BLaER1 treated with 17β-estradiol and CSF1 and Interleukin-3, amounts not matched to agents 10 nM and 100 nM (cell line): ENCODE measurements around the gene SOWAHA.

ENCODE experiments used
- H3K27ac ChIP-seq, 11 experiments: shearing (Covaris generic); formaldehyde crosslinking; 2 replicates each; pipeline ENCODE4 v1.8.1; 2022
- H3K27me3 ChIP-seq, 11 experiments: shearing (Covaris generic); formaldehyde crosslinking; 2 replicates each; pipeline ENCODE4 v1.8.1; 2022
- H3K36me3 ChIP-seq, 11 experiments: shearing (Covaris generic); formaldehyde crosslinking; 2 replicates each; pipeline ENCODE4 v1.8.1; 2022
- H3K4me1 ChIP-seq, 10 experiments: shearing (Covaris generic); formaldehyde crosslinking; 2 replicates each; pipeline ENCODE4 v1.8.1; 2022
- H3K4me2 ChIP-seq, 11 experiments: shearing (Covaris generic); formaldehyde crosslinking; 2 replicates each; pipeline ENCODE4 v1.8.1; 2022
- H3K4me3 ChIP-seq, 10 experiments: shearing (Covaris generic); formaldehyde crosslinking; 2 replicates each; pipeline ENCODE4 v1.8.1; 2022
- H3K9ac ChIP-seq, 11 experiments: shearing (Covaris generic); formaldehyde crosslinking; 2 replicates each; pipeline ENCODE4 v1.8.1; 2022
- H3K9me3 ChIP-seq, 11 experiments: shearing (Covaris generic); formaldehyde crosslinking; replicated peaks in 1 of 11; 2 replicates each; pipeline ENCODE4 v1.8.1; 2022
- H4K20me1 ChIP-seq, 11 experiments: shearing (Covaris generic); formaldehyde crosslinking; 2 replicates each; pipeline ENCODE4 v1.8.1; 2022
- Cebpa-rat ChIP-seq, 11 experiments: shearing (Covaris generic); IDR thresholded peaks; 2 replicates each; pipeline ENCODE4 v1.8.1; 2022

Gene SOWAHA

DNA sequence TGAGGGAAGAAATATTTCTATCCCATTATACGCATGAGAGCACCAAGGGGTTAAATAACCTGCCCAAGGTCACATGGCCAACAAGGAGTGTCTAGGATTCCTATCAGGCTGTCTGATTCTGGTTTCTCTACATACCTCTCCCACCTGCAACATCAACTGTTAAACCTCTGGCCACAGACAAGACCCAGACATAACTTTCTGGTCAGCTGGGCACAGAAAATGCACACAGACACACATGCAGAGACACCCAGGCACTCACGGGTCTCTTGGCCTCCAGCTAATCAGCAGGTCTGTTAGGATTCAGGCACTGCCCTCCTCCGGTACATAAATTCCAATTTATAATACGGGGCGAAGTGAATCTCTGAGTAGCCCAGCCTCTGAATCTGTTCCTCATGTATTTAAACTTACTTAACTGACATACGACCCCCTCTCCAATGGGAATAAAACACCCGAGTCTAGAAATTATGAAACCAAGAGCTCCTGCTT lies 37.6 kb upstream of the SOWAHA start:
- no peak overlapping the region for H3K4me3 ChIP-seq
- H3K4me1 ChIP-seq, result peaks cover 10 to 34% (median 23%) of the 10 kb centered on the region in 10 experiments; a peak in 18 of 20 replicates
- no peak overlapping the region for H3K9ac ChIP-seq
- H3K36me3 ChIP-seq, result no peaks in the 10 kb centered on the region
- peaks cover 34 to 58% (median 47%) of the 10 kb centered on the region in 11 experiments for H3K27me3 ChIP-seq
- peaks cover 0 to 32% (median 0%) of the 10 kb centered on the region in 11 experiments; a peak in 3 of 22 replicates for H4K20me1 ChIP-seq
- no peaks in the 10 kb centered on the region for H3K9me3 ChIP-seq
- peak overlapping the region in 10 of 11 experiments; percentile 4 to 100 (median 98); a peak in 16 of 22 replicates for H3K4me2 ChIP-seq
- H3K27ac ChIP-seq, result no peak overlapping the region
- no peak for TF ChIP-seq Cebpa-rat (IDR thresholded peaks at IDR 0.05)

DNA sequence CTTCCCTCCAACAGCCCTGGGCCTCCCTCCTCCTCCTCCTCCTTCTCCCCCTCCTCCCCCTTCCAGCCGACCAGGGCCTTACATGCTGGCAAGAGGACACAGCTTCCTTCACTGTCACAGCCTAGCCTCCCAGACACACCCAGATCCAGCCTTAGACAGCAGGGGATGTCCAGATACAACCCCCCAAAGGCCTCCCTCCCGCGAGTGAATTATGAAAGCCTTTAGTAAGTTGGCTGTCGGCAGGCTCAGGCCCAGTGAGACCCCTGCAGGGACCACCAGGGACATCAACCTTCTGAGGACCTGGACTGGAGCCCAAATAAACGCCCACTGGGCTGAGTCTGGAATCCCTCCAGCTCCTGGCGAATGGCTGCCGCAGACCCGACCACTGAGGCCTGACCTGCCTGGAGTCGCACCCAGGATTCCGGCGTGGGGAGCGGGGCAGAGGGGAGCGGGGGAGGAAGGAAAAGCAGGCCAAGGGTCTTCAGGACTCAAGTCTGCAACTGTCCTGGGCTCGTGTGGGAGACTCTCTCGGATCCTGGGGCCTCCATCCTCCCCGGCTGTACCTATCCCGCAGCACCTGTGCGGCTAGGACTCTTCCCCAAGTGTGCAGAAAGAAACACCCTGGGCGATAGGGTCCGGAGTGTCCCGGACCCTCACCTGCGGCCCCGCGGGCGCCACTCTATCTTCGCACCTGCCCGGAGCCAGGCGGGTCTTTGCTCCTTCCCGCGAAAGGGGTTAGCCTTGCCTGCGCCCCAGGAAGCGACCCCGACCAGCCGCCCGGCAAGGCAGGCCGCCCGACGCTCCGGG lies 36.8 kb upstream of the SOWAHA start:
- peak overlapping the region; percentile 92 to 100 (median 99) for H3K4me2 ChIP-seq
- no peaks in the 10 kb centered on the region for H3K9me3 ChIP-seq
- peak overlapping the region; percentile 69 to 90 (median 80) for H3K4me3 ChIP-seq
- peaks cover 34 to 58% (median 47%) of the 10 kb centered on the region in 11 experiments for H3K27me3 ChIP-seq
- H4K20me1 ChIP-seq, result peaks cover 0 to 31% (median 0%) of the 10 kb centered on the region in 11 experiments; a peak in 3 of 22 replicates
- peaks cover 10 to 26% (median 18%) of the 10 kb centered on the region in 10 experiments; a peak in 18 of 20 replicates for H3K4me1 ChIP-seq
- TF ChIP-seq Cebpa-rat (IDR thresholded peaks at IDR 0.05), result no peak
- H3K9ac ChIP-seq, result peak overlapping the region; percentile 71 to 92 (median 83)
- no peaks in the 10 kb centered on the region for H3K36me3 ChIP-seq
- peak overlapping the region; percentile 58 to 83 (median 77); a peak in 20 of 22 replicates for H3K27ac ChIP-seq

DNA sequence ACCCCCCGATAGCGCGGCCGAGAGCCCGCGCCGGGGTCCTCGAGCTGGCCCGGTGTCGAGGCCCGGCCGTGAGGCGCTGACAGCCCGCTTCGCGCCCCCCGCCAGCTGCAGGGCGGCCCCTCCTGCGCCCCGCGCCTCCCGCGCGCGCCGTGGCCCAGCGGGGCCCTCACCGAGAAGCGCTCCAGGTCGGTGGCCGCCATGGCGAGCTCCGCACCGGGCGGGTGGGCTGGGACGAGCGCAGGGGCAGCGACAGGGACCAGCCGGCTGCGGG lies 36.2 kb upstream of the SOWAHA start:
- H3K36me3 ChIP-seq, result no peaks in the 10 kb centered on the region
- peaks cover 34 to 58% (median 47%) of the 10 kb centered on the region in 11 experiments for H3K27me3 ChIP-seq
- TF ChIP-seq Cebpa-rat (IDR thresholded peaks at IDR 0.05), result no peak

DNA sequence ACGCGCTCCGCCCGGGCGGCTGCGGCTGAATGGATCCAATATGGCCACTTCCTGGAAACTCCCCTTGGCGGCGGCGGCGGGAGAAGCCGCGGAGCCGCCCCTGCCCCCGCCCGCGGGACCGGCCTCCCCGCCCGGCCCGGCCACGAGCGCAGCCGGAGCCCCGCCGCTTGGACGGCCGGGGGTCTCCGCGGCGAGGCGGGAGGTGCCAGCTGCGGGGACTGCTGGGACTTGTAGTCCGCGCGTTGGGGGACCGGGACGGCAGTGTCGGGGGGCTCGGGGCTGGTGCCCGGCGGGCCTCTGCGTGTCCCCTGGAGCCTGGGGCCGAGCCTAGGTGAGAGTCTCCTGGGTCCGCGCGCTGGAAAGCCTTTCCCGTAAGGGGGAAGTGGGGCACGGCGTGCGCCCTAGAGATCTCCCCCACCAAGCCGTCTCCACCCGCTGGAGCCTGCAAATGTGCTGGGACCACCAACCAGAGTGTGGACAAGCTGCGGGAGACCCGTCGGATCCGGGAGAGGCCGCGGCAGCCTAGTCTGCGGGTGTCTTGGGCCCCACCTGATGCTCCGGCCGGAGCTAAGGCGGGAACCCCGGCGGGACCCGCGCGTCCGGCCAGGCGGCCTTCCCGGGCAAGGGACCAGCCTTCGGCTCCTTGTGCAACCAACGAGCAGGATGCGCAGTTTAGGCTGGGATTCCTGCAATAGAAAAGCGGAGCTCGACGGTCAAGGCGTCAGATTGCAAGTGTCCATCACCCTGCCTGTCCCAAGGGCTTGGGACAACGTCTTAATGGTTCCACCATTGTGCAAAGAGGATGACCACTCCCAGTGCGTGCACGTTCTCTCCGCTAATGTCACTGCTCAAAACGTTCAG lies 35.7 kb upstream of the SOWAHA start, which contains the start of gene SEPTIN8:
TSS of gene SEPTIN8 (minus strand) at position 31 of the 861 bp plus-strand sequence. CDS start 102 bp downstream, outside the sequence.
- no peak for TF ChIP-seq Cebpa-rat (IDR thresholded peaks at IDR 0.05)
- peaks cover 12 to 29% (median 23%) of the 10 kb centered on the region in 10 experiments; a peak in 19 of 20 replicates for H3K4me1 ChIP-seq

More for the DNA sequence above, 36.2 kb upstream of the SOWAHA start:
- peak overlapping the region; percentile 71 to 92 (median 83) for H3K9ac ChIP-seq
- no peaks in the 10 kb centered on the region for H3K9me3 ChIP-seq
- peak overlapping the region; percentile 58 to 83 (median 77) for H3K27ac ChIP-seq
- peak overlapping the region; percentile 69 to 90 (median 80) for H3K4me3 ChIP-seq
- H3K4me2 ChIP-seq, result peak overlapping the region; percentile 92 to 100 (median 99)
- peaks cover 12 to 25% (median 19%) of the 10 kb centered on the region in 10 experiments; a peak in 19 of 20 replicates for H3K4me1 ChIP-seq
- H4K20me1 ChIP-seq, result peaks cover 0 to 31% (median 0%) of the 10 kb centered on the region in 11 experiments; a peak in 3 of 22 replicates

DNA sequence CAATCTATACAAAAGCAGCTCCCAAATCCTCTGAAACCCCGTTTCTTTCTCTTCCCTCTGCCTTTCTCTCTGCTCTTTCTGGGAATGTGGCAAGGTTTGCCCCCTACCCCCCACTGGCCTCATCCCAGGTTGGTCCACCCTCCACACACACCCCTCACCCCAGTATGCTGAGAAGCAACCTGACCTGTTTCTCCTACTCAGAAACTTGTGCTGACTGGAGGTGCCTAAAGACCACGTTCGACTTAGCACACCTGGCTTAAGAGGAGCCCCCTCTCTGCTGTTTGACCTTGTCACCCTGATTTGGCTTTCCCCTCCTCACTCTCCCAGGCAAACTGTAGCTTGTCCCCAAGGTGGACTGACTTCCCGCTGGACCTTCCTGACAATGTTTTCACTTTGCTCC lies 35.0 kb upstream of the SOWAHA start:
- Histone ChIP-seq H3K27me3 (peaks cover 34 to 58% (median 47%) of the 10 kb centered on the region in 11 experiments), H3K27ac (no peak overlapping the region), H3K36me3 (no peaks in the 10 kb centered on the region), H4K20me1 (peaks cover 0 to 19% (median 0%) of the 10 kb centered on the region in 11 experiments; a peak in 3 of 22 replicates), H3K4me1 (peaks cover 12 to 36% (median 25%) of the 10 kb centered on the region in 10 experiments; a peak in 19 of 20 replicates), H3K4me2 (peak overlapping the region in 9 of 11 experiments; percentile 92 to 100 (median 99); a peak in 11 of 22 replicates), H3K4me3 (peak overlapping the region in 4 of 10 experiments; percentile 69 to 86 (median 78); a peak in 4 of 20 replicates), H3K9me3 (no peaks in the 10 kb centered on the region), H3K9ac (no peak overlapping the region)
- TF ChIP-seq Cebpa-rat (IDR thresholded peaks at IDR 0.05), result no peak

More for the DNA sequence above, 35.7 kb upstream of the SOWAHA start, which contains the start of gene SEPTIN8:
- H4K20me1 ChIP-seq, result peaks cover 0 to 26% (median 0%) of the 10 kb centered on the region in 11 experiments; a peak in 3 of 22 replicates
- no peaks in the 10 kb centered on the region for H3K36me3 ChIP-seq
- H3K4me2 ChIP-seq, result peak within 1 kb of the TSS; percentile 92 to 100 (median 99)
- H3K4me3 ChIP-seq, result peak within 1 kb of the TSS; percentile 69 to 90 (median 80)
- H3K27ac ChIP-seq, result peak within 1 kb of the TSS; percentile 58 to 83 (median 77)
- peak within 1 kb of the TSS; percentile 71 to 92 (median 83) for H3K9ac ChIP-seq
- no peaks in the 10 kb centered on the region for H3K9me3 ChIP-seq
- H3K27me3 ChIP-seq, result peaks cover 34 to 58% (median 47%) of the 10 kb centered on the region in 11 experiments

DNA sequence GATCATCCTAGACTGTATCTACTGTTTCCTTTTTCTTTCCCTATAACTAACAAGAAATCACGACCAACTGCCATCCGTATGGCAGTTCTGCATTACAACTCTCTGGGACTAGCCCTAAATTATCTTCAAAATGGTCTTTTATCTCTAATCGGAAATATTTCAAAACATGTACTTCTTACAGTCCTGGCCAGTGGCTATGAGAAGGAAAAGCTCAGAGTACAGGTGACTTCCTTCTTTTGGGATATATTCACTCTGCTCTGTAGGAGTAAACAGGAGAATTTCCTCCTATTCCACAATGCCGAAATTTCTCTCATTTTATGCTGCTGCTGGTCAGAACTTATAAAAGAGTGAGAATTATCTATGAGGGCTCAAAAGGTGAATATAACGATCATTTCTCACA lies 34.2 kb upstream of the SOWAHA start:
- Histone ChIP-seq H3K36me3 (no peaks in the 10 kb centered on the region), H3K27me3 (peaks cover 34 to 58% (median 47%) of the 10 kb centered on the region in 11 experiments), H3K9ac (no peak overlapping the region)

DNA sequence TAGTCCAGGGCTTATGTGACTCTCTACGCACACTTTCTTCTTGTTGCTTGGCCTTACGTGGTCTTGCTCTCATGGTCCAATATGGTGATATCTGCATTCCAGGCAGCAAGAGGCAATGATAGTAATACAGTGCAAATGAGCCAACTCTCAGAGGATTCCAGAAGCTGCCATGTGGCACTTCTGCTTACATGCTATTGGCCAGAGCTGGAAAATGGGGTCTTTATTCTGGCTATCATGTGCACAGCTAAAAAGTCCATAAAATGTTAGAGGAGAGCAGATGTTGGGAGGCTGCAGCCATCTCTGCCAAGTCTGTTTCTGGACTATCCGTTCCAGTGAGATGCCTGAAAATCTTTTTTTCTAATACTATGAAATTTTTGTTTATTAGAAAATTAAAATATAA lies 33.1 kb upstream of the SOWAHA start:
- Histone ChIP-seq H3K9ac (no peak overlapping the region), H3K9me3 (no peaks in the 10 kb centered on the region), H3K4me3 (no peak overlapping the region), H3K4me2 (no peak overlapping the region), H3K27ac (no peak overlapping the region), H3K4me1 (peaks cover 16 to 38% (median 28%) of the 10 kb centered on the region in 10 experiments), H3K36me3 (no peaks in the 10 kb centered on the region), H3K27me3 (peaks cover 32 to 51% (median 44%) of the 10 kb centered on the region in 11 experiments), H4K20me1 (peaks cover 0 to 6% (median 0%) of the 10 kb centered on the region in 11 experiments; a peak in 2 of 22 replicates)
- TF ChIP-seq Cebpa-rat (IDR thresholded peaks at IDR 0.05), result no peak

More for the DNA sequence above, 34.2 kb upstream of the SOWAHA start:
- Histone ChIP-seq H3K4me3 (no peak overlapping the region), H4K20me1 (peaks cover 0 to 14% (median 0%) of the 10 kb centered on the region in 11 experiments; a peak in 3 of 22 replicates), H3K4me1 (peaks cover 12 to 37% (median 27%) of the 10 kb centered on the region in 10 experiments; a peak in 19 of 20 replicates), H3K4me2 (no peak overlapping the region), H3K27ac (no peak overlapping the region), H3K9me3 (no peaks in the 10 kb centered on the region)
- TF ChIP-seq Cebpa-rat (IDR thresholded peaks at IDR 0.05), result no peak

DNA sequence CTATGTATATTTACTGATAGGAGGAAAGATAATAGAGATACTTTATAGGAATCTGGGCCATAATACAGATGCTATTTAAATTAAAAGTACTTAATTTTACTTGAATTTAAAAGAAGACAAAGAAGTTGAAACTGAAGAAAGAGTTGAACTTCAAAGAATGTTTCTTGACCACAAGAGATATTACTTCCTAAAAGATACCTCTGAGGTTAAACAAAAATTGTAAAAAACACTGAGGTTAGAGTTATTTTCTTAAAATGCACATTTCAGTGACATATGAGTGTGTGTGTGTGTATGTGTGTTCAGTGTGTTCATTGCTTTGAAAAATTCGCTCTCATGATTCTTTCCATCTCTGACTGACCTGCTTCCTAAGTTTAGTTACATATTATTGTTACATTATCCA lies 32.5 kb upstream of the SOWAHA start:
- peaks cover 30 to 44% (median 38%) of the 10 kb centered on the region in 11 experiments for H3K27me3 ChIP-seq
- H3K36me3 ChIP-seq, result no peaks in the 10 kb centered on the region
- H3K4me3 ChIP-seq, result no peak overlapping the region
- H3K4me1 ChIP-seq, result peaks cover 21 to 41% (median 34%) of the 10 kb centered on the region in 10 experiments
- H4K20me1 ChIP-seq, result 0 out of 22 replicates have a peak, but pooled peaks cover 0 to 2% (median 0%) of the 10 kb centered on the region in 11 experiments
- no peak for TF ChIP-seq Cebpa-rat (IDR thresholded peaks at IDR 0.05)
- H3K9me3 ChIP-seq, result no peaks in the 10 kb centered on the region
- H3K9ac ChIP-seq, result no peak overlapping the region
- H3K27ac ChIP-seq, result no peak overlapping the region
- H3K4me2 ChIP-seq, result no peak overlapping the region
